Breast epithelium (tissue), 4 donors: Measurements from ENCODE around the gene SPPL2B. TPM values are rescaled to one million over a fixed set of nuclear protein-coding genes. Genes with fewer than 3 reads are reported as not detected.

ENCODE experiments used
- DNase-seq, 2 donors: peaks; one replicate each; pipeline ENCODE4 v3.0.0-alpha.2; 2019; ENCODE audit warnings: low spot score in 2 of 2
- H3K27ac ChIP-seq, 2 donors: fragments of 200-600 bp; sonication (generic) in 1 of 2; one replicate each; pipeline ENCODE4 v1.5.1; 2016 to 2019; ENCODE audit warnings: mild to moderate bottlenecking in 1 of 2
- H3K27me3 ChIP-seq, 2 donors: fragments of 200-600 bp; sonication (generic) in 1 of 2; one replicate each; pipeline versions ENCODE4 v1.5.1 to v1.6.0; 2017 to 2019; ENCODE audit warnings: control low read depth in 1 of 2, mild to moderate bottlenecking in 1 of 2
- H3K36me3 ChIP-seq: fragments of 200-600 bp; one replicate; pipeline ENCODE4 v1.5.1; 2019
- H3K4me1 ChIP-seq, 2 donors: fragments of 200-600 bp; sonication (generic); one replicate each; pipeline ENCODE4 v1.5.1; 2016 to 2019; ENCODE audit warnings: control low read depth in 1 of 2
- H3K4me3 ChIP-seq, 3 donors: fragments of 200-600 bp; sonication (generic); 1 replicate in 2 of 3; 2 replicates in 1 of 3; pipeline ENCODE4 v1.5.1; 2016 to 2019; ENCODE audit warnings: mild to moderate bottlenecking in 3 of 3, moderate library complexity in 2 of 3
- H3K9me3 ChIP-seq, 2 donors: fragments of 200-600 bp; sonication (generic) in 1 of 2; one replicate each; pipeline ENCODE4 v1.5.1; 2016 to 2019; ENCODE audit warnings: control low read depth in 1 of 2
- POLR2A ChIP-seq: fragments of 450-650 bp; IDR thresholded peaks from one replicate; pipeline ENCODE4 v1.6.1; 2016; ENCODE audit warnings: antibody characterized with exemption, mild to moderate bottlenecking, moderate library complexity
- POLR2AphosphoS5 ChIP-seq, 3 donors: sonication (generic); formaldehyde crosslinking; IDR thresholded peaks; one replicate each; pipeline ENCODE4 v1.6.1; 2017; ENCODE audit warnings: antibody characterized with exemption in 3 of 3
- intact Hi-C: fragments of 100-400 bp; cut with DNase I; formaldehyde crosslinking; loops from one replicate; pipeline ENCODE4 v1.15.1; 2023; ENCODE audit warnings: low total_unique reads
- total RNA-seq, 3 donors: library from RNA; depleted of rRNA; stranded (reverse); fragments of >200 nt; gene quantifications; one replicate each; pipeline ENCODE4 v1.1.0, GENCODE V29; 2016
- TF ChIP-seq, protein P1 (sequence below), 3 donors: fragments of 450-650 bp; IDR thresholded peaks; one replicate each; pipeline ENCODE4 v1.5.1; 2016 to 2017; ENCODE audit warnings: antibody characterized with exemption in 3 of 3, mild to moderate bottlenecking in 3 of 3, moderate library complexity in 3 of 3

The SPPL2B gene
- total RNA-seq, 3 donors from 2014 or later = 23.5 to 61.2 (median 49.8) TPM

- intact Hi-C loops = no loop called here
- H3K36me3 ChIP-seq = no peaks in the 10 kb centered on the region
- peaks cover 9 to 10% of the 10 kb centered on the region in 2 donors for H3K9me3 ChIP-seq
- H3K4me1 ChIP-seq = no peaks in the 10 kb centered on the region
- no peaks in the 10 kb centered on the region for H3K27me3 ChIP-seq
- no peak for DNase-seq
- no peak overlapping the region for H3K4me3 ChIP-seq
- no peak overlapping the region for H3K27ac ChIP-seq
- TF ChIP-seq, protein P1, sequence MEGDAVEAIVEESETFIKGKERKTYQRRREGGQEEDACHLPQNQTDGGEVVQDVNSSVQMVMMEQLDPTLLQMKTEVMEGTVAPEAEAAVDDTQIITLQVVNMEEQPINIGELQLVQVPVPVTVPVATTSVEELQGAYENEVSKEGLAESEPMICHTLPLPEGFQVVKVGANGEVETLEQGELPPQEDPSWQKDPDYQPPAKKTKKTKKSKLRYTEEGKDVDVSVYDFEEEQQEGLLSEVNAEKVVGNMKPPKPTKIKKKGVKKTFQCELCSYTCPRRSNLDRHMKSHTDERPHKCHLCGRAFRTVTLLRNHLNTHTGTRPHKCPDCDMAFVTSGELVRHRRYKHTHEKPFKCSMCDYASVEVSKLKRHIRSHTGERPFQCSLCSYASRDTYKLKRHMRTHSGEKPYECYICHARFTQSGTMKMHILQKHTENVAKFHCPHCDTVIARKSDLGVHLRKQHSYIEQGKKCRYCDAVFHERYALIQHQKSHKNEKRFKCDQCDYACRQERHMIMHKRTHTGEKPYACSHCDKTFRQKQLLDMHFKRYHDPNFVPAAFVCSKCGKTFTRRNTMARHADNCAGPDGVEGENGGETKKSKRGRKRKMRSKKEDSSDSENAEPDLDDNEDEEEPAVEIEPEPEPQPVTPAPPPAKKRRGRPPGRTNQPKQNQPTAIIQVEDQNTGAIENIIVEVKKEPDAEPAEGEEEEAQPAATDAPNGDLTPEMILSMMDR (IDR thresholded peaks at IDR 0.05) = no peak
- no peak for TF ChIP-seq POLR2A
- no peak for TF ChIP-seq POLR2AphosphoS5 (IDR thresholded peaks at IDR 0.05)
These were observed 8.4 kb upstream of the SPPL2B start for GRCh38 chr19:2320049-2320448.

GRCh38 chr19:2320939-2321338 lies 7.5 kb upstream of the SPPL2B start:
- Histone ChIP-seq H3K9me3 (peaks cover under 1 to 2% of the 10 kb centered on the region in 2 donors), H3K36me3 (no peaks in the 10 kb centered on the region), H3K4me3 (no peak overlapping the region), H3K27me3 (no peaks in the 10 kb centered on the region), H3K27ac (no peak overlapping the region), H3K4me1 (no peaks in the 10 kb centered on the region)
- intact Hi-C loops = no loop called here
- DNase-seq = no peak
- TF ChIP-seq POLR2A = no peak
- no peak for TF ChIP-seq POLR2AphosphoS5 (IDR thresholded peaks at IDR 0.05)
- TF ChIP-seq, protein P1 (IDR thresholded peaks at IDR 0.05) = no peak

- H3K9me3 ChIP-seq = no peaks in the 10 kb centered on the region
- no peak overlapping the region for H3K4me3 ChIP-seq
- no peaks in the 10 kb centered on the region for H3K27me3 ChIP-seq
- TF ChIP-seq, protein P1 (IDR thresholded peaks at IDR 0.05) = no peak
- TF ChIP-seq POLR2A (no peak), POLR2AphosphoS5 (IDR thresholded peaks at IDR 0.05) (no peak)
- H3K27ac ChIP-seq = no peak overlapping the region
- no peaks in the 10 kb centered on the region for H3K4me1 ChIP-seq
- H3K36me3 ChIP-seq = no peaks in the 10 kb centered on the region
- intact Hi-C loops = no loop called here
- DNase-seq = no peak
These were observed 6.8 kb upstream of the SPPL2B start for GRCh38 chr19:2321565-2322283.

DNA sequence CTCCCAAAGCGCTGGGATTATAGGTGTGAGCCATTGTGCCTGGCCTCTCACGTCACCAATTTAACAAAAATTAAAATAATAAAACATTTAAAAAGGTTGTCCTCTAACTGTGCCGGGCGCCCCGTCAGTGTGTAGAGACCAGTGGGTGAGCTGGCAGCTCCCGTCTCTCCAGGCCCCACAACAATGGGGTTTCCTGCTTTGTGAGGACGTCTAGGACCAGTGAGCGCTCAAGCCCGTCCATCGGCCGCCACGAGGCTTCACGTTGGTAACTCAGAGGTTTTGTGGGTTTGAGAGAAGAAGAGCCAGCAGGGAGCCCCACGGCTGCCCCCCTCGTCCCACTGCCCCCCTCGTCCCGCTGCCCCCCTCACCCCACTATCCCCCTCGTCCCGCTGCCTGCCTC lies 4.8 kb upstream of the SPPL2B start:
- Histone ChIP-seq H3K27ac (no peak overlapping the region), H3K4me1 (no peaks in the 10 kb centered on the region), H3K36me3 (no peaks in the 10 kb centered on the region), H3K9me3 (no peaks in the 10 kb centered on the region), H3K27me3 (no peaks in the 10 kb centered on the region), H3K4me3 (no peak overlapping the region)
- DNase-seq = no peak
- intact Hi-C loops = no loop called here
- TF ChIP-seq POLR2A = no peak
- TF ChIP-seq, protein P1 (IDR thresholded peaks at IDR 0.05) = no peak
- no peak for TF ChIP-seq POLR2AphosphoS5 (IDR thresholded peaks at IDR 0.05)

DNA sequence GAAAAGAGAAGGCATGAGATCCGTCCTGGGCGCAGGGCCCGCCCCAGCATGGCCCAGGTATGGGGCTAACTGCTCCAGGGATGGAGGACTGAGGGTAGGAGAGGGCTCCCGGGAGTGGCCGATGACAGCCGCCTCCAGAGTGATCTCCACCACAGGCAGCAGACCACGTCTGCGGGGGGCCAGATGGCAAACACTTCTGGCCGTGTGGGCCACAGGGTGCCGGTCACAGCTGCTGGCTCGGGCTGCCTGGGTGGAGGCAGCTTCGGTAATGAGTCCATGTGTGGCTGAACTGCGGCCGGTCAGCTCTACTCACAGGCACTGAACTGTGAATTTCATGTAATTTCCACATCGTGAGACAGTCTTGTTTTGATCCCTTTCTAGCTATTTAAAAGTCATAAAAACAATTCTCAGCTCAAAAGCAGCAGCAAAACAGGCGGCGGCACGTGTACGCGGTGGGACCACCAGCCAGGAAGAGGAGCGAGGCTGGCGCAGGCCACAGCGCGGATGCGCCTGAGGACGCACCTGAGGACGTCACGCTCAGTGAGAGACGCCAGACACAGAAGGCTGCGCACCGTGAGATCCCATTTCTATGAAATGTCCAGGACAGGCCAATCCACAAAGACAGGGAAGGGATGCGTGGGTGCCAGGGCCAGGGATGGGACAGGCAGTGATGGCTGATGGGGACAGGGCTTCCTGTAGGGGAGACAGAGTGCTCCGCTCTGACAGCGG lies 4.1 kb upstream of the SPPL2B start:
- no peaks in the 10 kb centered on the region for H3K9me3 ChIP-seq
- no peak overlapping the region for H3K4me3 ChIP-seq
- intact Hi-C loops = no loop called here
- DNase-seq = no peak
- no peak overlapping the region for H3K27ac ChIP-seq
- H3K4me1 ChIP-seq = peaks cover under 1 to 5% of the 10 kb centered on the region in 2 donors
- TF ChIP-seq POLR2AphosphoS5 (IDR thresholded peaks at IDR 0.05) = no peak
- no peaks in the 10 kb centered on the region for H3K27me3 ChIP-seq
- no peaks in the 10 kb centered on the region for H3K36me3 ChIP-seq
